Measurements from ENCODE around the gene LCLAT1. TPM values are rescaled to one million over a fixed set of nuclear protein-coding genes. Genes with fewer than 3 reads are reported as not detected.

The LCLAT1 gene
- polyA plus RNA-seq, 1 experiment, result 25.2 TPM

DNA sequence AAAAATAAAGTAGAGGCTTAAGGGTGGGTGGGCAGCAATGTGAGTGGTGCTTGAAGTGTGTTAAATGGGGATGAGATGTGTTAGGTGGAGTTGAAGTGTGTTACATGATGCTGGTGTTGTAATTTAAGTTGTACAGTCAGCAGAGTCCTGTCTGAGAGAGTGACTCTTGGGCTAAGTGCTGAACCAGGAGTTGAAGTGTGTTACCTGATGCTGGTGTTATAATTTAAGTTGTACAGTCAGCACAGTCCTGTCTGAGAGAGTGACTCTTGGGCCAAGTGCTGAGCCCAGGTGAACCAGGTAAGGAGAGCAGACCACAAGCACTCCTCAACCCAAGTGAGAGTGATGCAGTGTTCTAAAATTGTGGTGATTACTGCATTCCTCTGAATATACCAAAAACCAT lies 40.6 kb downstream of the LCLAT1 start:
- CTCF ChIA-PET, result interaction anchor here (0.7 to 1.7 kb wide), 3 partner anchors 9 to 279 kb away, joined by 3 to 5 read pairs (median 4); no protein-coding TSS in a partner anchor
- Histone ChIP-seq H3K27me3 (ENCODE audit: control insufficient read depth, insufficient read depth, low read length) (no peaks in the 10 kb centered on the region), H3K27ac (ENCODE audit: low read depth, low read length) (no peak overlapping the region), H3K9me3 (ENCODE audit: control insufficient read depth, insufficient read depth, low read length) (no peaks in the 10 kb centered on the region), H3K4me3 (ENCODE audit: low read depth, low read length) (no peak overlapping the region)
- TF ChIP-seq, protein P1, sequence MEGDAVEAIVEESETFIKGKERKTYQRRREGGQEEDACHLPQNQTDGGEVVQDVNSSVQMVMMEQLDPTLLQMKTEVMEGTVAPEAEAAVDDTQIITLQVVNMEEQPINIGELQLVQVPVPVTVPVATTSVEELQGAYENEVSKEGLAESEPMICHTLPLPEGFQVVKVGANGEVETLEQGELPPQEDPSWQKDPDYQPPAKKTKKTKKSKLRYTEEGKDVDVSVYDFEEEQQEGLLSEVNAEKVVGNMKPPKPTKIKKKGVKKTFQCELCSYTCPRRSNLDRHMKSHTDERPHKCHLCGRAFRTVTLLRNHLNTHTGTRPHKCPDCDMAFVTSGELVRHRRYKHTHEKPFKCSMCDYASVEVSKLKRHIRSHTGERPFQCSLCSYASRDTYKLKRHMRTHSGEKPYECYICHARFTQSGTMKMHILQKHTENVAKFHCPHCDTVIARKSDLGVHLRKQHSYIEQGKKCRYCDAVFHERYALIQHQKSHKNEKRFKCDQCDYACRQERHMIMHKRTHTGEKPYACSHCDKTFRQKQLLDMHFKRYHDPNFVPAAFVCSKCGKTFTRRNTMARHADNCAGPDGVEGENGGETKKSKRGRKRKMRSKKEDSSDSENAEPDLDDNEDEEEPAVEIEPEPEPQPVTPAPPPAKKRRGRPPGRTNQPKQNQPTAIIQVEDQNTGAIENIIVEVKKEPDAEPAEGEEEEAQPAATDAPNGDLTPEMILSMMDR (IDR thresholded peaks at IDR 0.05; ENCODE audit: low read depth, low read length), result no peak
- POLR2A ChIA-PET, result interaction anchor here (1.0 kb wide), 1 partner anchor 257 kb away, joined by 5 read pairs; no protein-coding TSS in a partner anchor
- no peak for DNase-seq (ENCODE audit: low read depth, low spot score)

DNA sequence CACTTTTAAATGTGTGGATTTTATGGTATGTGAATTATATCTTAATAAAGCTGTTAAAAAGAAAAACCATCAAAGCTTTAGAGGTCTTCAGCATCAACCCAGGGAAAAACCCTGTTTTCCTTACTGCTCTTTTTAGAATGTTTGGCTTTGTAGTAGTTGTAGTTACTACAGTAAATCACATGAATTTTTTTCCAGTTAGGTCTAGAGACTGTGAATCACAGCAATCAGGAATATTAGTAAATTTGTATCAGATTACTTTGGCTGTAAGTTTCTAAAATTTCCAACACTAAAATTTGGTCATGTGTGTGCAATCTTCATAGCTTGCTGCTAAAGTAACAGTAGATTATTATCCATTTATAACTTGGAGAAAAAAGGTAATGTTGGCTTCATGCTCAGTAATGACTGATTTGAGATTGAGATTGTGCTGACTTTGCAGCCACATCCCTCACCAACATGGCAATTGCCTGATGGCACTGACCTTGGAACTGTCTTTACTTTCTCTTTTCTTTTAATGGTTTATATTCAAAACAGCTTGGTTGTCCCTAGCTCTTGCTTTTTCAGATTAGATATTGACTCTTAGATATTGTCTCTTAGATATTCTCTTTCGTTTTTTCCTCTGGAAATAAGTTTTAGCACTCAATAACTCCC lies 41.1 kb downstream of the LCLAT1 start:
- no peaks in the 10 kb centered on the region for H3K27me3 ChIP-seq (ENCODE audit: control insufficient read depth, insufficient read depth, low read length)
- no peak overlapping the region for H3K4me3 ChIP-seq (ENCODE audit: low read depth, low read length)
- CTCF ChIA-PET, result interaction anchor here (0.7 to 1.7 kb wide), 3 partner anchors 9 to 280 kb away, joined by 3 to 5 read pairs (median 4); no protein-coding TSS in a partner anchor
- POLR2A ChIA-PET, result interaction anchor here (1.0 kb wide), 1 partner anchor 258 kb away, joined by 5 read pairs; no protein-coding TSS in a partner anchor
- no peak for DNase-seq (ENCODE audit: low read depth, low spot score)
- H3K27ac ChIP-seq (ENCODE audit: low read depth, low read length), result no peak overlapping the region
- H3K9me3 ChIP-seq (ENCODE audit: control insufficient read depth, insufficient read depth, low read length), result no peaks in the 10 kb centered on the region
- TF ChIP-seq, protein P1 (IDR thresholded peaks at IDR 0.05; ENCODE audit: low read depth, low read length), result no peak

DNA sequence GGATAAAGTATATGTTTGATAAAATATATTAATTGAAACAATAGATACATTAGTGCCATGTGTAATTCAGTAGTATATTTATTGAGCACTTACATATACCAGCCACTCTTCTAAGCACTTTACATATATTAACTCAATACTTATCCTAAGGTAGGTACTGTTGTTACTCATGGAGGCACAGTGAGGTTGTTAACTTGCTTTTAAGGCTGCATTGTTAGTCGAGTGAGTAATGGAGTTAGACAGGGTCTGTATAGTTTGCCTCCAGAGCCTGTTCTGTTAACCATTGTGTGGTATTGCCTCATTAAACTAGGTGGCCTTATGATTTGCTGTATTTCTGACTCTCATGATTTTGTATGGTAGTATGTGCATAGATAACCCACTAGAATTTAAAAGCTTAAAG lies 44.2 kb downstream of the LCLAT1 start:
- H3K27ac ChIP-seq (ENCODE audit: low read depth, low read length), result no peak overlapping the region
- no peak for DNase-seq (ENCODE audit: low read depth, low spot score)
- ChIA-PET POLR2A (no interaction called here), CTCF (interaction anchor here (0.6 to 1.4 kb wide), 3 partner anchors 177 to 326 kb away, joined by 4 to 7 read pairs (median 5); no protein-coding TSS in a partner anchor)
- TF ChIP-seq, protein P1 (IDR thresholded peaks at IDR 0.05; ENCODE audit: low read depth, low read length), result no peak
- H3K9me3 ChIP-seq (ENCODE audit: control insufficient read depth, insufficient read depth, low read length), result no peaks in the 10 kb centered on the region
- H3K4me3 ChIP-seq (ENCODE audit: low read depth, low read length), result no peak overlapping the region
- no peaks in the 10 kb centered on the region for H3K27me3 ChIP-seq (ENCODE audit: control insufficient read depth, insufficient read depth, low read length)

DNA sequence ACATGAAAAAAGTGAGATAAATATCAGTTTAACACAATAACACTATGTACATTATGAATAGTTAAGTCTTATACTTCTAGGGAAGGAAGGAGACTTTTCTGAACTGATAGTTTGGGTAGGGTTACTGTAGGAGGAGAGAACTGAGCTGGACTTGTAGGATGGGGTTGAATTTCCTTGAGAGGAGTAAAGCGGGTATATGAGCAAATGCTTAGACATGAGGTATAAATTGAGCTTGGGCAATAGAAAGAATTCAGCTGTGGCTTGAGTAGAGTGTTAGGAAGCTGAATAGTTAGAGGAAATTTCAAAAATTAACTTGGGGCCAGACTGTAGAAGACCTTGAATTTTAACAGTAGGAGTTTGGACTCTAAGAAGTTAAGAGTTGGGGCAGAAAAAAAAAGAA lies 45.1 kb downstream of the LCLAT1 start:
- Histone ChIP-seq H3K4me3 (ENCODE audit: low read depth, low read length) (no peak overlapping the region), H3K9me3 (ENCODE audit: control insufficient read depth, insufficient read depth, low read length) (no peaks in the 10 kb centered on the region), H3K27ac (ENCODE audit: low read depth, low read length) (no peak overlapping the region), H3K27me3 (ENCODE audit: control insufficient read depth, insufficient read depth, low read length) (no peaks in the 10 kb centered on the region)
- TF ChIP-seq, protein P1 (IDR thresholded peaks at IDR 0.05; ENCODE audit: low read depth, low read length), result no peak
- ChIA-PET POLR2A (interaction anchor here (0.7 kb wide), 1 partner anchor 125 kb away, joined by 5 read pairs; no protein-coding TSS in a partner anchor), CTCF (interaction anchor here (0.6 to 1.4 kb wide), 5 partner anchors 16 to 327 kb away, joined by 3 to 7 read pairs (median 4); no protein-coding TSS in a partner anchor)
- DNase-seq (ENCODE audit: low read depth, low spot score), result no peak

- Histone ChIP-seq H3K9me3 (ENCODE audit: control insufficient read depth, insufficient read depth, low read length) (no peaks in the 10 kb centered on the region), H3K27ac (ENCODE audit: low read depth, low read length) (no peak overlapping the region), H3K4me3 (ENCODE audit: low read depth, low read length) (no peak overlapping the region), H3K27me3 (ENCODE audit: control insufficient read depth, insufficient read depth, low read length) (no peaks in the 10 kb centered on the region)
- no peak for DNase-seq (ENCODE audit: low read depth, low spot score)
- POLR2A ChIA-PET, result interaction anchor here (0.7 kb wide), 1 partner anchor 126 kb away, joined by 5 read pairs; no protein-coding TSS in a partner anchor
- CTCF ChIA-PET, result interaction anchor here (0.8 to 2.2 kb wide), 6 partner anchors 12 to 327 kb away, joined by 3 to 9 read pairs (median 4); no protein-coding TSS in a partner anchor
- TF ChIP-seq, protein P1 (IDR thresholded peaks at IDR 0.05; ENCODE audit: low read depth, low read length), result no peak
Measured at GRCh38 chr2:30492619-30493018, 45.6 kb downstream of the LCLAT1 start.
